Measurements from ENCODE around the gene SCUBE1.

- no peak for TF ChIP-seq CTCF (IDR thresholded peaks at IDR 0.05)
- TF ChIP-seq POLR2A (IDR thresholded peaks at IDR 0.05): no peak
Observed at GRCh38 chr22:43356881-43357280, 13.7 kb upstream of the SCUBE1 start.
